ENCODE data around the gene CARNS1. TPM values are rescaled to one million over a fixed set of nuclear protein-coding genes. Genes with fewer than 3 reads are reported as not detected.

Gene CARNS1
- total and polyA plus RNA-seq, 2 of the 8 experiments (the other 6 are each of a cell fraction or from before 2014, with no cell fraction given), result 0.82 to 1.1 TPM

DNA sequence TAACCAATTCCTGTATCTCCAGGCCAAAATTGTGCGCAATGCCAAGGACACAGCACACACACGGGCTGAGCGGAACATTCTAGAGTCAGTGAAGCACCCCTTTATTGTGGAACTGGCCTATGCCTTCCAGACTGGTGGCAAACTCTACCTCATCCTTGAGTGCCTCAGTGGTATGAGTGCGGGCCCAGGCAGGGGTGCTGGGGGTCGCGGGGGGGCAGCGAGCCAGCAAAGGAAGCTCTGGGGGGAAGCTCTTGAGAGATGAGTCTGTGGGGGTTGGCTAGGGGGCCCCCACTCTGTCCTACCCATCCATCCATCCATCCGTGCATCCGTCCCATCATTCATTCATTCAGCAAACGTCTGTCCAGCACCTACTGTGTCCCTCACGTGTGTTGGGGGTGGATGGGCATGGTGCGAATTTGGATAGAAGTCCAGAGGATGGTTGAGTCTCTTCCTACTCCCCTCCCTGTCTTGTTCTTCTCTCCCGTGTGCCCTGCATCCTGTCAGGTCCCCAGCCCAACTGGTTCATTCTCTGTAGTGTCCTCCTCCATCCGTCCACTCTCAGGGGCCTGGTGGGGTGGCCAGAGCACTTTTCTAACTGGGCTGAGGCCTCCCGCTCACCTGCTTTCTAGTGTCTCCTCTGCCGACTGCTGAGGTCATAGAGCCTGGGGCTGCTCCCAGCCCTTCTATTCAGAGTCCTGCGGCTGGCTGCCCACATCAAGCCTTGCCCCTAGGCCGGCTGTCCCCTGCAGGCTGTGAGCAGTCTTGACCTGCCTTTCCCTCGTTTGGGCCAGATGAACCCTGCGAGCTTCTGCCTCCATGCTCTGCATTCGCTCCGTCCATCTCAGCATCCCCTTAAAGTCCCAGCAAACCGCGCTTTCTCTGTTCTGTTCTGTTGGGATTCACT lies 16.1 kb downstream of the CARNS1 start:
- no peaks in the 10 kb centered on the region for H3K27me3 ChIP-seq (replicated peaks in 1 of 4; ENCODE audit: control insufficient read depth in 3 of 4, extremely low read depth in 1 of 4, insufficient read depth in 3 of 4, low read length in 3 of 4)
- no peak overlapping the region for H3K56ac ChIP-seq (replicated peaks; ENCODE audit: insufficient read length, low read depth, low read length)
- H3K4me2 ChIP-seq (ENCODE audit: insufficient read depth in 1 of 2, low read depth in 2 of 2, low read length in 2 of 2), result no peak overlapping the region
- H3K27ac ChIP-seq (ENCODE audit: low read depth, low read length), result no peak overlapping the region
- no peak overlapping the region for H2BK5ac ChIP-seq (ENCODE audit: low read depth, low read length)
- H3K9ac ChIP-seq (replicated peaks in 1 of 4; ENCODE audit: extremely low read depth in 1 of 4, low read depth in 3 of 4, low read length in 3 of 4), result no peak overlapping the region
- FAIRE-seq (no peak), DNase-seq (ENCODE audit: low read depth in 1 of 2, low spot score in 2 of 2) (no peak)
- H3K36me3 ChIP-seq (ENCODE audit: control insufficient read depth in 2 of 4, insufficient read depth in 4 of 4, low read length in 3 of 4), result peaks cover 3 to 17% (median 8%) of the 10 kb centered on the region in 4 experiments; a peak in 7 of 8 replicates
- no peak overlapping the region for H3K23ac ChIP-seq (ENCODE audit: insufficient read length)
- no peak overlapping the region for H2AFZ ChIP-seq (ENCODE audit: low read length)
- H3K4me3 ChIP-seq (ENCODE audit: extremely low read depth in 1 of 4, insufficient read depth in 2 of 4, low read depth in 3 of 4, low read length in 4 of 4), result no peak overlapping the region
- TF ChIP-seq KDM1A (IDR thresholded peaks at IDR 0.05; ENCODE audit: borderline replicate concordance, low read length) (no peak), CHD2 (IDR thresholded peaks at IDR 0.05; ENCODE audit: low read length) (no peak), CBX8 (IDR thresholded peaks at IDR 0.05; ENCODE audit: borderline replicate concordance, low read depth, low read length) (no peak), FOSL1 (IDR thresholded peaks at IDR 0.05; ENCODE audit: insufficient read depth, low read depth, low read length) (no peak), RBBP5 (IDR thresholded peaks at IDR 0.05; ENCODE audit: borderline replicate concordance, low read depth, low read length) (no peak), HDAC6 (IDR thresholded peaks at IDR 0.05; ENCODE audit: low read depth, low read length) (no peak), SRF (IDR thresholded peaks at IDR 0.05; ENCODE audit: low read depth, low read length) (no peak), BACH1 (IDR thresholded peaks at IDR 0.05; ENCODE audit: low read length) (no peak)
- TF ChIP-seq, protein P1, sequence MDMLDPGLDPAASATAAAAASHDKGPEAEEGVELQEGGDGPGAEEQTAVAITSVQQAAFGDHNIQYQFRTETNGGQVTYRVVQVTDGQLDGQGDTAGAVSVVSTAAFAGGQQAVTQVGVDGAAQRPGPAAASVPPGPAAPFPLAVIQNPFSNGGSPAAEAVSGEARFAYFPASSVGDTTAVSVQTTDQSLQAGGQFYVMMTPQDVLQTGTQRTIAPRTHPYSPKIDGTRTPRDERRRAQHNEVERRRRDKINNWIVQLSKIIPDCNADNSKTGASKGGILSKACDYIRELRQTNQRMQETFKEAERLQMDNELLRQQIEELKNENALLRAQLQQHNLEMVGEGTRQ (IDR thresholded peaks at IDR 0.05; ENCODE audit: low read length), result no peak
- H3K14ac ChIP-seq (ENCODE audit: insufficient read length), result no peak overlapping the region
- no peak overlapping the region for H3K18ac ChIP-seq (ENCODE audit: extremely low read depth, low read length)
- peaks cover 0 to 12% of the 10 kb centered on the region in 2 experiments for H4K20me1 ChIP-seq (replicated peaks in 1 of 2; ENCODE audit: control insufficient read depth in 1 of 2, insufficient read depth in 2 of 2, low read length in 2 of 2)
- no peak overlapping the region for H2BK12ac ChIP-seq (ENCODE audit: low read depth, low read length)
- H2BK20ac ChIP-seq (ENCODE audit: low read length), result no peak overlapping the region
- no peak overlapping the region for H2BK15ac ChIP-seq (ENCODE audit: low read length)
- peaks cover 10% of the 10 kb centered on the region for H3K23me2 ChIP-seq (ENCODE audit: low read depth, low read length)
- H4K91ac ChIP-seq (replicated peaks; ENCODE audit: insufficient read length, low read length), result no peak overlapping the region
- H4K8ac ChIP-seq (ENCODE audit: extremely low read depth, insufficient read depth, low read length), result peak overlapping the region; percentile 29; the same call in 1 of the 2 replicates
- H2BK120ac ChIP-seq (replicated peaks; ENCODE audit: low read depth, low read length), result no peak overlapping the region
- peaks cover 0 to 19% (median 10%) of the 10 kb centered on the region in 4 experiments; a peak in 6 of 7 replicates for H3K4me1 ChIP-seq (replicated peaks in 1 of 4; ENCODE audit: control insufficient read depth in 3 of 4, insufficient read depth in 4 of 4, low read length in 3 of 4)
- no peak overlapping the region for H4K5ac ChIP-seq (ENCODE audit: insufficient read length, low read depth, low read length)
- H3K79me1 ChIP-seq (ENCODE audit: low read depth, low read length), result peaks cover 5% of the 10 kb centered on the region
- H3K9me3 ChIP-seq (ENCODE audit: insufficient read depth in 2 of 2, low read depth in 1 of 2, low read length in 1 of 2), result no peaks in the 10 kb centered on the region
- WGBS, 2 experiments (ENCODE audit: extremely low coverage in 1 of 2, insufficient coverage in 1 of 2, insufficient read length in 1 of 2, insufficient replicate concordance in 2 of 2, low coverage in 1 of 2, low lambda C conversion rate in 2 of 2, missing lambda C conversion rate in 1 of 2), result 88% methylated on average over 24 of the region's 24 CpGs; no CpG with 5 or more reads in 1 of the 2 experiments
- H2AK5ac ChIP-seq (ENCODE audit: low read depth, low read length), result no peak overlapping the region
- ChIA-PET POLR2A (ENCODE audit: partially characterized antibody) (interaction anchor here (0.9 to 12.5 kb wide), 7 partner anchors 9 to 37 kb away, joined by 3 to 104 read pairs (median 4); partner anchors contain the start of genes CARNS1 and CORO1B), CTCF (ENCODE audit: partially characterized antibody) (interaction anchor here (0.7 to 3.8 kb wide), 3 partner anchors 20 to 31 kb away, joined by 3 to 10 read pairs (median 4); partner anchors contain the start of gene PPP1CA)
- H3K79me2 ChIP-seq (ENCODE audit: control insufficient read depth in 1 of 2, insufficient read depth in 2 of 2, low read length in 2 of 2), result peaks cover 0 to 9% of the 10 kb centered on the region in 2 experiments; a peak in 2 of 4 replicates
- no peak overlapping the region for H3K4ac ChIP-seq (replicated peaks; ENCODE audit: insufficient read length, low read depth, low read length)
